ENCODE results near the gene GASK1A.

GRCh38 chr3:43013743-43014155 is 34.6 kb downstream of the GASK1A start:
- TF ChIP-seq RAD21 (IDR thresholded peaks at IDR 0.05; ENCODE audit: low read length), result no peak
- TF ChIP-seq RCOR1 (IDR thresholded peaks at IDR 0.05; ENCODE audit: insufficient replicate concordance, low read length), result no peak
- TF ChIP-seq RFX5 (IDR thresholded peaks at IDR 0.05; ENCODE audit: low read depth, low read length), result no peak
- no peak for TF ChIP-seq CTCF (conservative IDR thresholded peaks at IDR 0.05; ENCODE audit: low read depth, low read length)
- no peak for TF ChIP-seq MAFK (IDR thresholded peaks at IDR 0.05; ENCODE audit: low read depth, low read length)
- no peak for TF ChIP-seq USF2 (IDR thresholded peaks at IDR 0.05; ENCODE audit: low read depth, low read length)
- no peak for TF ChIP-seq POLR2A (IDR thresholded peaks at IDR 0.05; ENCODE audit: low read depth, low read length)
- TF ChIP-seq CEBPB (IDR thresholded peaks at IDR 0.05; ENCODE audit: low read depth, low read length), result no peak
- TF ChIP-seq ELK1 (IDR thresholded peaks at IDR 0.05; ENCODE audit: borderline replicate concordance, low read depth, low read length), result no peak
- no peak for TF ChIP-seq SMC3 (IDR thresholded peaks at IDR 0.05; ENCODE audit: low read depth, low read length)
- TF ChIP-seq FOS (IDR thresholded peaks at IDR 0.05; ENCODE audit: low read depth, low read length), result no peak
- no peak for TF ChIP-seq CHD1 (IDR thresholded peaks at IDR 0.05; ENCODE audit: low read depth, low read length)

All from IMR-90 (cell line).